Endothelial cell of umbilical vein (primary cell): ENCODE measurements around the gene COL18A1. TPM values are rescaled to one million over a fixed set of nuclear protein-coding genes. Genes with fewer than 3 reads are reported as not detected.

Experiments used
- BruUV-seq: library from RNA; stranded (reverse); fragments of 400-500 nt; replicated peaks from 2 replicates; lab custom pipeline; 2021; lab: Mats Ljungman, UMichigan
- CTCF ChIA-PET: fragments of 300-600, 350-600 bp; sonication (Branson Sonifier 250); formaldehyde crosslinking; loops from one replicate; lab custom pipeline; 2021; ENCODE audit warnings: antibody characterized with exemption, inconsistent platforms; lab: Charles Lee
- POLR2A ChIA-PET: fragments of 300-600, 350-600 bp; sonication (Branson Sonifier 250); formaldehyde crosslinking; loops from one replicate; lab custom pipeline; 2021; ENCODE audit warnings: antibody characterized with exemption, inconsistent platforms; lab: Charles Lee
- DNase-seq: peaks from one replicate; pipeline ENCODE4 v3.0.0-alpha.2; 2011; ENCODE audit warnings: low read depth, low spot score
- FAIRE-seq: peaks from 2 replicates; lab custom pipeline; 2011; peaks lifted over from hg19 to GRCh38; lab: Jason Lieb, UNC
- H2AFZ ChIP-seq: 2 replicates; pipeline ENCODE4 v1.6.0; 2012; ENCODE audit warnings: low read depth, low read length, control low read depth, inconsistent platforms
- H3K27ac ChIP-seq: 2 replicates; pipeline ENCODE4 v1.5.1; 2011; ENCODE audit warnings: low read depth, mild to moderate bottlenecking, control low read depth, low read length, moderate library complexity; ENCODE audit not compliant: insufficient read depth
- H3K27me3 ChIP-seq, 2 experiments: 2 replicates each; pipeline versions ENCODE4 v1.6.0 to v1.6.1; 2011; ENCODE audit warnings: low read length in 2 of 2, mixed read lengths in 1 of 2; ENCODE audit not compliant: control insufficient read depth in 2 of 2, insufficient read depth in 2 of 2
- H3K36me3 ChIP-seq, 2 experiments: 2 replicates in 1 of 2; 3 replicates in 1 of 2; pipeline ENCODE4 v1.5.1; 2011; ENCODE audit warnings: low read length in 2 of 2, mild to moderate bottlenecking in 1 of 2, moderate library complexity in 1 of 2; ENCODE audit not compliant: control insufficient read depth in 2 of 2, insufficient read depth in 2 of 2; ENCODE audit errors: extremely low read depth in 1 of 2
- H3K4me1 ChIP-seq: 3 replicates; pipeline ENCODE4 v1.5.1; 2011; ENCODE audit warnings: mild to moderate bottlenecking, low read length; ENCODE audit not compliant: control insufficient read depth, insufficient read depth; ENCODE audit errors: extremely low read depth
- H3K4me2 ChIP-seq: 2 replicates; pipeline ENCODE4 v1.6.1; 2011; ENCODE audit warnings: low read length, control low read depth, mixed read lengths; ENCODE audit not compliant: insufficient read depth
- H3K4me3 ChIP-seq, 3 experiments: fragments of 200-600 bp in 1 of 3; sonication (generic), shearing (Covaris generic) in 1 of 3; replicated peaks in 1 of 3; 2 replicates each; pipeline ENCODE4 v1.5.1; 2011 to 2016; ENCODE audit warnings: control low read depth in 3 of 3, low read length in 3 of 3, mild to moderate bottlenecking in 2 of 3, inconsistent platforms in 1 of 3, low read depth in 1 of 3, moderate library complexity in 1 of 3; ENCODE audit not compliant: insufficient read depth in 1 of 3
- H3K79me2 ChIP-seq: 2 replicates; pipeline ENCODE4 v1.6.0; 2012; ENCODE audit warnings: low read length, inconsistent platforms; ENCODE audit not compliant: control insufficient read depth, insufficient read depth
- H3K9ac ChIP-seq: replicated peaks from 2 replicates; pipeline ENCODE3; 2011; ENCODE audit warnings: low read length, control low read depth; ENCODE audit not compliant: insufficient read depth; ENCODE audit errors: extremely low read depth
- H3K9me1 ChIP-seq: replicated peaks from 3 replicates; pipeline ENCODE4 v1.6.0; 2011; ENCODE audit warnings: mild to moderate bottlenecking, low read length; ENCODE audit not compliant: control insufficient read depth, insufficient read depth; ENCODE audit errors: extremely low read depth
- H3K9me3 ChIP-seq: replicated peaks from 2 replicates; pipeline ENCODE4 v1.5.1; 2012; ENCODE audit warnings: low read length, inconsistent platforms; ENCODE audit not compliant: control insufficient read depth, insufficient read depth
- H4K20me1 ChIP-seq: replicated peaks from 2 replicates; pipeline ENCODE3; 2011; ENCODE audit warnings: mild to moderate bottlenecking, low read length; ENCODE audit not compliant: control insufficient read depth, insufficient read depth; ENCODE audit errors: extremely low read depth
- GATA2 ChIP-seq: IDR thresholded peaks from 2 replicates; pipeline ENCODE4 v1.7.0; 2011; ENCODE audit warnings: low read depth, mild to moderate bottlenecking, moderate library complexity, mixed read lengths, low read length; ENCODE audit not compliant: insufficient read length, insufficient read depth
- MYC ChIP-seq: IDR thresholded peaks from one replicate; pipeline ENCODE4 v1.6.1; 2011; ENCODE audit warnings: mild to moderate bottlenecking, low read depth, low read length
- POLR2A ChIP-seq: IDR thresholded peaks from 2 replicates; pipeline ENCODE4 v1.6.1; 2012; ENCODE audit warnings: low read depth, mild to moderate bottlenecking, control low read depth, low read length
- POLR2AphosphoS5 ChIP-seq: IDR thresholded peaks from 2 replicates; pipeline ENCODE4 v1.6.1; 2012; ENCODE audit warnings: low read depth, mild to moderate bottlenecking, control low read depth, low read length, moderate library complexity; ENCODE audit not compliant: insufficient read depth
- dilution Hi-C: fragments of 300-500 bp; cut with MboI; formaldehyde crosslinking; loops from one replicate; pipeline ENCODE4 v1.15.0; 2019; ENCODE audit warnings: low sequenced_read_pairs; ENCODE audit not compliant: extremely low pct_ligation_motif_present
- intact Hi-C: fragments of 100-400 bp; cut with micrococcal nuclease; formaldehyde crosslinking; loops from one replicate; pipeline ENCODE4 v1.10.0; 2022
- polyA plus RNA-seq, 4 experiments: library from polyadenylated mRNA; depleted of rRNA in 3 of 4; stranded (reverse) in 3 of 4; unstranded in 1 of 4; fragments of >200 nt; gene quantifications; 2 replicates each; pipeline versions ENCODE4 v1.2.1 to v1.2.3, GENCODE V29; 2011 to 2012; ENCODE audit warnings: missing spikeins in 1 of 4
- total RNA-seq: library from RNA; stranded (reverse); gene quantifications from 2 replicates; pipeline ENCODE4 v1.2.3, GENCODE V29; 2021
- TF ChIP-seq, protein P1 (sequence below), 2 donors: IDR thresholded peaks; 1 replicate in 1 of 2; 2 replicates in 1 of 2; pipeline ENCODE4 v1.5.1; 2011; ENCODE audit warnings: low read length in 2 of 2, mild to moderate bottlenecking in 2 of 2, moderate library complexity in 2 of 2, control low read depth in 1 of 2, inconsistent platforms in 1 of 2, low read depth in 1 of 2; ENCODE audit not compliant: insufficient read depth in 1 of 2; ENCODE audit errors: extremely low read depth in 1 of 2
- TF ChIP-seq, protein P2 (sequence below): IDR thresholded peaks from 2 replicates; pipeline ENCODE4 v1.6.1; 2011; ENCODE audit not compliant: insufficient read depth, insufficient read length

The COL18A1 gene
- total and polyA plus RNA-seq, 2 donors (not counting 3 experiments of a cell fraction or from before 2014, with no cell fraction given), result 198 to 252 TPM

DNA sequence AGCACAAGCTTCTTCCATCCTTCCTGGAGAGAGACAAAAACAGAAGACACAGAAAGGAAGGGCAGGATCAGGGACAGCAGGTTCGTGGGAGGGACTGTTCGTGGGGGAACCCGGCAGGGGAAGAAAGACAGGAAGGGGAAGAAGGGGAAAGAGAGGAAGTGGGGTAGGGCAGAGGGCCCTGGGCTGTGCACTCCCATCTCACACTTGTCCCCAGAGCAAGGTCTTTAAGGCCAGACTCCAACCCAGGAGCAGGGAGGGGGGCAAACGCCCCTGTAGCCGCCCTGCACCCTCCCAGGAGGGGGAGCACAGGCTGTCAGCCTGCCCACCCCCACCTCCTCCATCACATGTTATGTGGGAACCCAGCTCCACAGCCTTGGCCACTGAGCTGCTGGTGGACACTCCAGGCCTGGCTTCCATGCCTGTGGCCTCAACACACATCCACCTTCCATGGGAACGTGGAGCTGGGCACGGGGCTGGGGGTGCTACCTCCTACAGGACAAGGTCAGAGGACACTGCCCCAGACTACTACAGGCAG lies 127.9 kb downstream of the COL18A1 start:
- peaks cover 24% of the 10 kb centered on the region for H3K4me1 ChIP-seq
- no peak overlapping the region for H3K9ac ChIP-seq
- H4K20me1 ChIP-seq, result no peaks in the 10 kb centered on the region
- no peaks in the 10 kb centered on the region for H3K9me3 ChIP-seq
- H3K9me1 ChIP-seq, result no peaks in the 10 kb centered on the region
- no peaks in the 10 kb centered on the region for H3K27me3 ChIP-seq
- no peak overlapping the region for H3K4me3 ChIP-seq
- BruUV-seq, result no TSS peak
- peaks cover 0 to 17% of the 10 kb centered on the region in 2 experiments for H3K36me3 ChIP-seq
- FAIRE-seq, result peak; percentile 62
- H3K79me2 ChIP-seq, result peaks cover 26% of the 10 kb centered on the region
- H2AFZ ChIP-seq, result no peak overlapping the region
- TF ChIP-seq, protein P1, sequence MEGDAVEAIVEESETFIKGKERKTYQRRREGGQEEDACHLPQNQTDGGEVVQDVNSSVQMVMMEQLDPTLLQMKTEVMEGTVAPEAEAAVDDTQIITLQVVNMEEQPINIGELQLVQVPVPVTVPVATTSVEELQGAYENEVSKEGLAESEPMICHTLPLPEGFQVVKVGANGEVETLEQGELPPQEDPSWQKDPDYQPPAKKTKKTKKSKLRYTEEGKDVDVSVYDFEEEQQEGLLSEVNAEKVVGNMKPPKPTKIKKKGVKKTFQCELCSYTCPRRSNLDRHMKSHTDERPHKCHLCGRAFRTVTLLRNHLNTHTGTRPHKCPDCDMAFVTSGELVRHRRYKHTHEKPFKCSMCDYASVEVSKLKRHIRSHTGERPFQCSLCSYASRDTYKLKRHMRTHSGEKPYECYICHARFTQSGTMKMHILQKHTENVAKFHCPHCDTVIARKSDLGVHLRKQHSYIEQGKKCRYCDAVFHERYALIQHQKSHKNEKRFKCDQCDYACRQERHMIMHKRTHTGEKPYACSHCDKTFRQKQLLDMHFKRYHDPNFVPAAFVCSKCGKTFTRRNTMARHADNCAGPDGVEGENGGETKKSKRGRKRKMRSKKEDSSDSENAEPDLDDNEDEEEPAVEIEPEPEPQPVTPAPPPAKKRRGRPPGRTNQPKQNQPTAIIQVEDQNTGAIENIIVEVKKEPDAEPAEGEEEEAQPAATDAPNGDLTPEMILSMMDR (IDR thresholded peaks at IDR 0.05; ENCODE audit: extremely low read depth in 1 of 2, insufficient read depth in 1 of 2, low read depth in 1 of 2, low read length in 2 of 2), result no peak
- no peak for TF ChIP-seq GATA2
- dilution Hi-C loops (no loop called here), intact Hi-C loops (loop anchor here (10.0 kb wide), 1 partner anchor 58 kb away; no protein-coding TSS in a partner anchor)
- no peak for DNase-seq
- CTCF ChIA-PET, result no interaction called here
- POLR2A ChIA-PET, result no interaction called here
- no peak overlapping the region for H3K27ac ChIP-seq
- H3K4me2 ChIP-seq, result no peak overlapping the region

DNA sequence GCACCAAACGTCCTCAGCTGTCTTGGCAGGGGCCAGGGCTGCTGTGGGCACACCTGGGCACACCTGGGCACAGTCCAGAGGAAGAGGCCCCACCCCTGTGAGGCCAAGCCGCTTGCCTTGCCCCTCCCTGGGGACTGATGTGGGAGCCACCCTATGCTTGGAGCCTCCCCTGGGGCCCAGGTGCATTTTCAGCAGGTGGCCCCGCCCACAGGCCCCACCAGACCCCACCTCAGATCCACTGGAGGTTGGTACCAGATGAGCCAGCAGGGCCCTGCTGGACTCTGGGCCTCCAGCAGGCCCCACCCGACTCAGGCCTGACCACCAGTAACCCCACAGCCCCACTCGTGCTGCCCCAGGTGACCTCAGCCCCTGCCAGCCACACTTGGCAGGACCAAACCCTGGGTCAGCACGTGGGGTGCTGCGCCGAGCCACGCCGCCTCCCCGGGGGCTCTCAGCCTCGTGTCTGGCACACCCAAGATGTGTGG lies 128.4 kb downstream of the COL18A1 start:
- Histone ChIP-seq H3K9me3 (no peaks in the 10 kb centered on the region), H4K20me1 (no peaks in the 10 kb centered on the region), H3K36me3 (peaks cover 0 to 17% of the 10 kb centered on the region in 2 experiments), H3K4me3 (no peak overlapping the region), H3K9me1 (no peaks in the 10 kb centered on the region), H3K9ac (no peak overlapping the region), H3K27me3 (no peaks in the 10 kb centered on the region), H3K4me2 (no peak overlapping the region), H3K27ac (no peak overlapping the region), H2AFZ (no peak overlapping the region), H3K79me2 (peaks cover 31% of the 10 kb centered on the region), H3K4me1 (peaks cover 24% of the 10 kb centered on the region)
- TF ChIP-seq, protein P2, sequence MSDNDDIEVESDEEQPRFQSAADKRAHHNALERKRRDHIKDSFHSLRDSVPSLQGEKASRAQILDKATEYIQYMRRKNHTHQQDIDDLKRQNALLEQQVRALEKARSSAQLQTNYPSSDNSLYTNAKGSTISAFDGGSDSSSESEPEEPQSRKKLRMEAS, result no peak
- TF ChIP-seq, protein P1 (IDR thresholded peaks at IDR 0.05; ENCODE audit: extremely low read depth in 1 of 2, insufficient read depth in 1 of 2, low read depth in 1 of 2, low read length in 2 of 2), result no peak
- TF ChIP-seq POLR2A (no peak), POLR2AphosphoS5 (no peak), MYC (no peak), GATA2 (no peak)
- CTCF ChIA-PET, result no interaction called here
- DNase-seq (no peak), FAIRE-seq (no peak)
- dilution Hi-C loops (no loop called here), intact Hi-C loops (loop anchor here (10.0 kb wide), 1 partner anchor 59 kb away; no protein-coding TSS in a partner anchor)
- POLR2A ChIA-PET, result no interaction called here
- no TSS peak for BruUV-seq
